ENCODE measurements around the gene ADH4.

DNA sequence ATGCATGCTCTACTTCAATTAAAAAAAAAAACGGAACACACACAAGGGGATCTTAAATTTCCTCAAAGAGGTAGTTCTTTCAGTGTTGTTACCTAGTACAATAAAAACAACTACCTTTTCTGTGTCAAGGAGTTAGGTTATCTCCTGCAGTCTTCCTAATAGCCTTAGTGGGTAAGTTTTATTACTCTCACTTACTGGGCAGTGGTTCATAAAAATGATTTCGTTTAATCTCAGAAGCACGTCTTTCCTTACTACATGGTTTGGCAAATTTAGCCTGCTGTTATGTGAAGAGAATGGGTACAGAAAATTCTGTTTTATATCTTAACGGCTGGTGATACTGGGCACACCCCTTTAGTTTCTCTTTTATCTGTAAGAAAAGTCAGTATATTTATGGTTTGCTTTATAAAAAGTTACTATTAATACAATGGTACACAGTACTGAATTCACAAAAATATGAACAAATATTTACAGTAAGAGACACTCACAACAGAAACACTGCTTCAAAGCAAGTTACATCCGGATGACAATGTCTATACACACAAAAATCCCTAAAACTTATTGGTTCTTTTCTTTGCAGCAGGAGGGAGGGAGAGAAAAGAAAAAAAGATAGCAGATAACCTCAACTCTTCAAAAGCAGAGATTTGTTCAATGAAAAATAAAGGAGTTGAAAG is 64.3 kb downstream of the ADH4 start:
- TF ChIP-seq CBX8 (IDR thresholded peaks at IDR 0.05; ENCODE audit: borderline replicate concordance, extremely low read depth, low read depth, low read length, poor library complexity, severe bottlenecking) (no peak), ZNF766 (CRISPR knock-in tag; conservative IDR thresholded peaks at IDR 0.05) (no peak), NFYB (IDR thresholded peaks at IDR 0.05; ENCODE audit: extremely low read depth, insufficient read length) (no peak), ZBTB26 (CRISPR knock-in tag; IDR thresholded peaks at IDR 0.05) (no peak), RCOR1 (IDR thresholded peaks at IDR 0.05; ENCODE audit: borderline replicate concordance in 1 of 2, low read depth in 2 of 2, low read length in 2 of 2) (no peak), TAF1 (IDR thresholded peaks at IDR 0.05; ENCODE audit: control insufficient read depth, extremely low read depth, insufficient read depth, low read length, severe bottlenecking) (no peak), PHTF2 (CRISPR knock-in tag; IDR thresholded peaks at IDR 0.05) (no peak), SIN3A (IDR thresholded peaks at IDR 0.05; ENCODE audit: borderline replicate concordance in 2 of 2, control insufficient read depth in 1 of 2, low read depth in 2 of 2, low read length in 2 of 2) (no peak), ZNF184 (CRISPR knock-in tag; IDR thresholded peaks at IDR 0.05) (no peak), TCF7 (IDR thresholded peaks at IDR 0.05; ENCODE audit: borderline replicate concordance) (no peak), ESRRA (IDR thresholded peaks at IDR 0.05; ENCODE audit: borderline replicate concordance, low read depth) (no peak), HOMEZ (CRISPR knock-in tag; IDR thresholded peaks at IDR 0.05) (no peak)
- TF ChIP-seq, protein P1, sequence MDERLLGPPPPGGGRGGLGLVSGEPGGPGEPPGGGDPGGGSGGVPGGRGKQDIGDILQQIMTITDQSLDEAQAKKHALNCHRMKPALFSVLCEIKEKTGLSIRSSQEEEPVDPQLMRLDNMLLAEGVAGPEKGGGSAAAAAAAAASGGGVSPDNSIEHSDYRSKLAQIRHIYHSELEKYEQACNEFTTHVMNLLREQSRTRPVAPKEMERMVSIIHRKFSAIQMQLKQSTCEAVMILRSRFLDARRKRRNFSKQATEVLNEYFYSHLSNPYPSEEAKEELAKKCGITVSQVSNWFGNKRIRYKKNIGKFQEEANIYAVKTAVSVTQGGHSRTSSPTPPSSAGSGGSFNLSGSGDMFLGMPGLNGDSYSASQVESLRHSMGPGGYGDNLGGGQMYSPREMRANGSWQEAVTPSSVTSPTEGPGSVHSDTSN (CRISPR knock-in tag; IDR thresholded peaks at IDR 0.05; ENCODE audit: low read depth), result no peak
- TF ChIP-seq, protein P1 (tag; conservative IDR thresholded peaks at IDR 0.05; ENCODE audit: low read depth), result no peak
- TF ChIP-seq, protein P2, sequence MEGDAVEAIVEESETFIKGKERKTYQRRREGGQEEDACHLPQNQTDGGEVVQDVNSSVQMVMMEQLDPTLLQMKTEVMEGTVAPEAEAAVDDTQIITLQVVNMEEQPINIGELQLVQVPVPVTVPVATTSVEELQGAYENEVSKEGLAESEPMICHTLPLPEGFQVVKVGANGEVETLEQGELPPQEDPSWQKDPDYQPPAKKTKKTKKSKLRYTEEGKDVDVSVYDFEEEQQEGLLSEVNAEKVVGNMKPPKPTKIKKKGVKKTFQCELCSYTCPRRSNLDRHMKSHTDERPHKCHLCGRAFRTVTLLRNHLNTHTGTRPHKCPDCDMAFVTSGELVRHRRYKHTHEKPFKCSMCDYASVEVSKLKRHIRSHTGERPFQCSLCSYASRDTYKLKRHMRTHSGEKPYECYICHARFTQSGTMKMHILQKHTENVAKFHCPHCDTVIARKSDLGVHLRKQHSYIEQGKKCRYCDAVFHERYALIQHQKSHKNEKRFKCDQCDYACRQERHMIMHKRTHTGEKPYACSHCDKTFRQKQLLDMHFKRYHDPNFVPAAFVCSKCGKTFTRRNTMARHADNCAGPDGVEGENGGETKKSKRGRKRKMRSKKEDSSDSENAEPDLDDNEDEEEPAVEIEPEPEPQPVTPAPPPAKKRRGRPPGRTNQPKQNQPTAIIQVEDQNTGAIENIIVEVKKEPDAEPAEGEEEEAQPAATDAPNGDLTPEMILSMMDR (IDR thresholded peaks at IDR 0.05 in 2 of 3, conservative IDR thresholded peaks at IDR 0.05 in 1 of 3; ENCODE audit: insufficient read depth in 2 of 3, low read depth in 1 of 3, low read length in 3 of 3), result no peak

Measured in K562 (cell line).